Measurements from ENCODE around the gene MYOCOS.
"Not testable (repeated sequence)": the region's sequence is repeated elsewhere in the genome, so short reads cannot be mapped to it uniquely, and the experiment has no call there.

The MYOCOS gene

DNA sequence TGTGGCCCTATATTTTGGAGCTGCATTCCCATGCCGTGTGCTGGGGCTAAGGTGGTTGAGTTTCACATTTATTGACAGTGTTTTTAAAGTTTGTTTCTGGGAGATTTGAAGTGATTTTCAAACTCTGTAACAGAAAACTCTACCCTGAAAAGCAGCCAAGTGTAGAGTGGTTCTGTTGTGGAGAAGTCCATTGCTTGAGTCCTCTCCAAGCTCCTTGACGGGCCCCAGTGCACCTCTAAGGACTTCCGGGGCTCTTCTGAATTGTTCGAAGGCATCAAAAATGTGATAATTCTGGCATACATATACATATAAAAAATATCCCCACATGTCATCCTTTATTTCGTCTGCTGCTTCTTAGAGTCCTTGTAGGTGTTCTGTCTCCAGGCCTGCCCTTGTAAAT, 5.0 kb downstream of the MYOCOS start:
- no peak for DNase-seq

GRCh38 chr1:171628225-171628624, 6.2 kb downstream of the MYOCOS start:
- DNase-seq: no peak

- DNase-seq: no peak
Measured at GRCh38 chr1:171635661-171636060, 13.6 kb downstream of the MYOCOS start.

- no peak for DNase-seq
Measured at GRCh38 chr1:171636141-171636540, 14.1 kb downstream of the MYOCOS start.

DNA sequence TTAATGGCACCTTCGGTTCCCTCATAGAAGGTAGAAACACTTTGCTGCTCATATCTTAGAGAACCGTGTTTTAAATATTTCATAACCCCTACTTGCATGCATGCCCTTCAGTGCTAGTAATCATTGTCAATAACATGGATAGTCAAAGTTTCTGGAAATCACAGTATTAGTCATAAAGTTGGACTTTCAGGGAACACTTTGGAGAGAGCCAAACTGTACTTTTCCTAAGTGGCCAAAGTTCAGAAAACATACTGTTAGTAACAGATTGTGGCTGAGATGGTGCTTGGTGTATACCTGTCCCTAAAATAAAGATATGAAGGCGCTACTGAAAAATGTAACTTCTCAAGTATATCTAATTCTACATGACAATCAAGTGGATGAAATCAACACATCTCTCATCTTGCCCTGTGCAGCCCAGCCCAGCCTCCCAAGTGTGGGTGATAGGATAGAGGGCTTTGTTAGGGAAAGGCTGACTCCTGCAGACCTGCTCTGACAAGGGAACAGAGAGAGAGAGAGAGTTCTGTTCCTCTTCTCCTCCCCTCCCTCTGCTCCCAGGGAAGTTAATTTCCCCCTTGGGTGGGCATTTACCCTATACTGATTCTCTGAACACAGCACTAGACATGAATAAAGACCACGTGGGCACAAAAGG, 16.0 kb downstream of the MYOCOS start:
- DNase-seq: no peak

DNA sequence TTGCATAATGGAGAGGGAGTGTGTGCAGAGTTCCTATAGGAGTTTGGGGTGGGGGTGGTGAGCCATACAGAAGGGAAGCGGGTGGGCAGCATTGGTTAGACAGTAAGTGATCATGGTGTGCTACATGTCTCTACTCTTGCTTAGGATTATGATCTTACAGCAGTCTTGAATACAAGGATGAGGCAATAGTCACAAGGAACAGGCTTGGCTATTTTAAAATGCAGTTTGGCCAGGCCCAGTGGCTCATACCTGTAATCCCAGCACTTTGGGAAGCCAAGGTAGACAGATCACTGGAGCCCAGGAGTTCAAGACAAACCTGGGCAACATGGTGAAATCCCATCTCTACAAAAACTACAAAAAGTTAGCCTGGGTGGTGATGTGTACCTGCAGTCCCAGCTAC, 18.2 kb downstream of the MYOCOS start:
- DNase-seq: no peak

- no peak for DNase-seq
Measured at GRCh38 chr1:171641076-171641864, 19.2 kb downstream of the MYOCOS start.

DNA sequence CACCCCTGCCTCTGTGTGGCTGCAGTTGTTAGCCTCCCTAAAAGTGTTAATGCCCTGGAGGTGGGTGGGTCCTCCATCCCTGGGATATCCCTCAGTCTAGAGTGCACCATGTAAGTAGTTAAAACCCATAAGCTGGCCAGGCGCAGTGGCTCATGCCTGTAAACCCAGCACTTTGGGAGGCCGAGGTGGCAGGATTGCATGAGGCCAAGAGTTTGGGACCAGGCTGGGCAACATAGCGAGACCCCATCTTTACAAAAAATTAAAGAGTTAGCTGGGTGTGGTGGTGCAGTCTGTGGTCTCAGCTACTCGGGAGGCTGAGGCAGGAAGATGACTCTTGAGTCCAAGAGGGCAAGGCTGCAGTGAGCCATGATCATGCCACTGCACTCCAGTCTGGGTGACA, 20.2 kb downstream of the MYOCOS start:
- DNase-seq: no peak

DNA sequence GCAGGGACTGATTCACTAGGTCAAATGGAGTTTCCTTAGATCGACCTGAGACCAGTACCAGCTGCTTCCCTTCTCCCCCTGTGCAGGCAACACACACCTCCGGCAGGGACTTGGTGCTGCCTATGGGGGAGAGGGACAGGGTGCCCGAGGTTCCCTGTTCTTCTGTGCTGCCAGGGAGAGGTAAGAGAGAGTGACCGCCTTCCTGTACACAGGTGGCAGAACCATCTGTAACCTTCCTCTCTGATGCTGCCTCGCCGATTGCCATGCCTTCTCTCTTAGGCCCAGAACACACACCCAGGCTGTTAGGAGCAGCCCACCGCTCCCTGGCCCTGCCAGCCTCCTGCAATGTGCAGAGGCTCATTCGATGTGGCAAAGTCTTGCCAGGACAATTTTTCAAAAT, 21.1 kb downstream of the MYOCOS start:
- no peak for DNase-seq

- peak; percentile 81 for DNase-seq
Measured at GRCh38 chr1:171644805-171645483, 22.9 kb downstream of the MYOCOS start.

DNA sequence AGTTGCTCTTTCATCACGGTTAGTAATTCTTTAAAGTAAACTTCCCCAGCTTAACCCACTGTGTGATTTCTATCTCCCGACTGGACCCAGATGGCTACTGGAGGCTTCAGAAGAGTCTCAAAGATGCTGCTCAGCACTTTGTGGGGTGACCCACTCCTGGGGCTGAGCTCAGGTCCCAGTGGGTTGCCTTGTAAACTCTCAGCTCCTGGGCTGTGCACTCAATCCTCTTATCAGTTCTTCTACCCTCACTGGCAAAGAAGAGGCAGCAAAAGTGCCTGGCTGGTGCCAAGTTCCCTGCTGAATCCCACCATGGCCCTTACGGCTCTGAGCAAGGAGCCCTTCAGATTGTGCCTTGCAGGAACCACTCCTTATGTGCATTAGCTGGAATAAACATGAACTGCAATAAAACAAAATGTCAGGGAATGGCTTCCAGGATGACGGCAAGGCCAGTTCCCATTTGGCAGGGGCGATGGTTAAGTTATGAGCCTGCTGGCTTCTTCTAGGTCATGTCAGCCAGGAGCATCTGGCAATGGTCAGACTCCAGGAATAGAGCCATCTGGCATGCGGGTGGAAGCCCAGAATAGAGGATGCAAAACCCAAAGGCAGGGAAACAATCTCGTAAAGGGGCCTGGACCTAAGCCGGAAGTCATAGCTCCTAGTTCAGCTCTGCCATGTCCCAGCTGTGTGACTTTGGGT, 23.7 kb downstream of the MYOCOS start:
- DNase-seq: no peak

- DNase-seq: no peak
Measured at GRCh38 chr1:171646249-171646560, 24.2 kb downstream of the MYOCOS start.

DNA sequence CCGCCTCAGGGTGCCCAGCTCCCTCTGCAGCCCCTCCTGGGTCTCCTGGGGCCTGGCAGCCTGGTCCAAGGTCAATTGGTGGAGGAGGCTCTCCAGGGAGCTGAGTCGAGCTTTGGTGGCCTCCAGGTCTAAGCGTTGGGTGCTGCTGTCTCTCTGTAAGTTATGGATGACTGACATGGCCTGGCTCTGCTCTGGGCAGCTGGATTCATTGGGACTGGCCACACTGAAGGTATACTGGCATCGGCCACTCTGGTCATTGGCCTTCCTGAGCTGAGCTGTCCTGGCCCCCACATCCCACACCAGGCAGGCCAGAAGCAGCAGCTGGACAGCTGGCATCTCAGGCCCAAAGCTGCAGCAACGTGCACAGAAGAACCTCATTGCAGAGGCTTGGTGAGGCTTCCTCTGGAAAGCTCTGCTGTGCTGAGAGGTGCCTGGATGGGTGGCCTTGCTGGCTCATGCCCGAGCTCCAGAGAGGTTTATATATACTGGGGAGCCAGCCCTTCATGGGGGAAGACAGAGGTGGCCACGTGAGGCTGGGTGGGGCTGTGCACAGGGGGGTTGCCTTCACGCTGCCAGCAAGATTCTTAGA, 30.3 kb downstream of the MYOCOS start, which contains the start of gene MYOC:
TSS of gene MYOC (minus strand) at position 455 of the 589 bp plus-strand sequence. CDS start at position 378, 77 bp downstream.
- DNase-seq: no peak

DNA sequence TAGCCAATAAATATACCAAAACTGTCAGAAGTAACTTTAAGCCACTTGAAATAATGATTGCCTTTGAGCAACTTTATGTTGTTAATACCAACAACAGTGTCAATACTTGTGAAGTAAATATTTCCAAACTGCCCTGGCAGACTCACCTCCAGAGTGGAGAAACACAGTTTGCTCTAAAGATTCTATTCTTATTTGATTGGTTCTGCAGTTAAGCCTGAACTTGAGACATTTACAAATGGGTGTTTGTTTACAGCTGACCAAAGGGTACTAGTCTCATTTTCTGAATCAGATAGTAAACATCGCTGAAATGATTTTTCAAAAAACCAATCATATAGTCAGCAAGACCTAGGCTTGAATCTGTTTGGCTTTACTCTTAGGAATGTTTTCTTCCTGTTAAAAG, 31.8 kb downstream of the MYOCOS start:
- no peak for DNase-seq

DNA sequence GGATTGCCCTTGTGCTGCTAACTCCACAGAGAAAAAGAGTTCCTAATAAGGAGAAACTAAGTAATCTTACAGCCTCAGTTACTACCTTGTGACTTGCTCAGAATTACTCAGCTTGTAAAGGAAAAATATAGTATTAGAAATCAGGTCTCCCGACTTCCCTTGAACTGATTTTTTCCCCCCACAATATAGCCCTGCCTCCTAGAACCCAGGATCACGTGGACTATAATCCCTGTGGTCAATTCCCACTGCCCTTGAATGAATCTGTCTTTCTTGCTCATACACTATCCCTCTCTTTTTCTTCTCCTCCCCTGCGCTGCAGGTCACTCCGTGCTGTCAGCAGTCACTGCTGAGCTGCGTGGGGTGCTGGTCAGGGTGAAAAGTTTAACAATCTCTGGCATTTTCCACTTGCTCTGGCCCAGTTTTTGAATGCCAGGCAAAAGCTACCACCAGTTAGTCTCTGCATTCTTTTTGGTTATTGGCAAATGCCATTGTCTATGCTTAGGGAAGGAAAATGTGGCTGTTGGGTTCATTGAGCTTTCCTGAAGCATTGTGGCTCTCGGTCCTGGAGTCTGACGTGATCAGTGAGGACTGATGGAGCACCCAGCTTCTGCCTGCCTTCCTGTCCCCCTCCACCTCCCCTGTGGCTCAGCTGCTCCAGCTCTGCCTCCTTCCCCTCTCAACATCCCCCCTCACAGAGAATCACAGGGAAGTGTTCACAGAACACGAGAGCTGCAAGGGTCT, 32.3 kb downstream of the MYOCOS start:
- DNase-seq: no peak

- DNase-seq: peak; percentile 81
Measured at GRCh38 chr1:171654942-171655745, 33.1 kb downstream of the MYOCOS start.

GRCh38 chr1:171655746-171656116, 33.7 kb downstream of the MYOCOS start:
- DNase-seq: no peak

GRCh38 chr1:171656206-171656605, 34.2 kb downstream of the MYOCOS start:
- not testable (repeated sequence) for DNase-seq

DNA sequence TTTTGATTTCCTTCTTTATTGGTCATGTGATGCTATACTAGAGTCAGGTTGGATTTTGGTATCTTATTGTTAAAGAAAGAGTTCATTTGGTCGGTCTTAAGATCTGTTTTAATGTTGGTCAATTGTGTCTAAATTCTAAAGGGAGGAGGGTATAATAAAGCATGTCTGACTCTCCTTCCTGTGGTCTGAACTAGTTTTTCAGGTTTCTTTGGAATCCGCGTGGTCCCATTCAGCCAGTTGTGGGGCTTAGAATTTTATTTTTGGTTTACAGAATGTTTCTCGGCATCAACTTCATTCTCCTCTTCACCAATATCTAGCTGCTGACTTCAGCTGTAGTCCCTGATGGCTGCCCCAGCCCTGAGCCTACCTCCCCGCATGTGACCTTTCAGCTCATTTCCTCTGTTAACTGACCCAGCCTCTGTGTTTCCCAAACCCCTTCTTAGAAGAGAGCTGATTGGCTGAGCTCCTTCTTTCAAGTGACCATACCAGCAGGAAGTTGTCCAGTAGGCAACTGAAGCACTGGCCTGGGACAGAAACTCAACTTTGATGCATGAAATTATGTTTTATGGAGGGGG, 39.1 kb downstream of the MYOCOS start:
- DNase-seq: no peak

DNA sequence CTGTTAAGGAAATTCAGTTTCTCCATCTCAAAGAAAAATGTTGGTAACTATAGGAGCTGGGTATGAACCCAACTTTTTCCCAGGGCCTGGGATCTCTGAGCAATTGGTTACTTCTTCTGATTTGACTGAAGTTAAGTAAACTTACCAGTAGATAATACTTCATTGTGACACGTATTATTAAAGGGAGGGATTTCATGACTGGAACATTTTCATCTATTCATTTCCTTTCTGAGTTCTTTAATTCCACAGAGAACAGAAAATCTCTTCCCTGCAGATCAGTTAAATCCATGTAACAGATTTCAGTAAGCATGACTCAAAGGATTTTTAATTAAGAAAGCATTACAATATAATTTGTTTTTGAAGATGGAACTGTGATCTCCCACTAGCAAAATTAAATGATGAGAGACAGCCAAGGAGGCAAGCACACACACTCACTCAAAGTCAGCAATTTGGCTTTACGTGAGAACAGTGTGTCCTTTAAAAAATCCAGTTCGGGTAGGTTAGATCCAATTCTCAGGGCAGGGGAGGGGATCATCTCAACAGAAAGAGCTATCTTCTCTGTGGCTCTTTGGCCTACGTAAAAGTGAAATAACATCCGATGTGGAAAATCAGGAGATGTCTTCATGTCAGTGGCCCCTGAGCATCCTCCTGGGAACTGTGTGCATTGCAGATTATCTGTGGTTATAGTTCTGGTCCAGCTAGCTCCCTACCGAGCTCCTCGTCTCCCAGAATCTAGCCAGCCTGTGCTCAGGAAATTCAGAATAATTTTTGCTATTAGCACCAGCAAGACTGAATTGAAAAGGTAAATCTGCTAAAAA, 41.2 kb downstream of the MYOCOS start:
- DNase-seq: no peak
